Measurements from ENCODE around the gene TAOK2. TPM values are rescaled to one million over a fixed set of nuclear protein-coding genes. Genes with fewer than 3 reads are reported as not detected.

The TAOK2 gene
- total and polyA plus RNA-seq, 8 donors = 12.5 to 135 (median 34.3) TPM

GRCh38 chr16:29983420-29984136 lies 9.9 kb downstream of the TAOK2 start:
- Histone ChIP-seq H3K9me3 (no peaks in the 10 kb centered on the region), H3K4me3 (no peak overlapping the region), H3K27me3 (no peaks in the 10 kb centered on the region), H3K36me3 (peaks cover 96 to 100% (median 100%) of the 10 kb centered on the region in 4 donors), H3K27ac (no peak overlapping the region), H3K4me1 (peaks cover 0 to 11% (median 0%) of the 10 kb centered on the region in 4 donors)
- TF ChIP-seq CTCF (IDR thresholded peaks at IDR 0.05) = no peak
- TF ChIP-seq POLR2AphosphoS5 (IDR thresholded peaks at IDR 0.05) = no peak
- TF ChIP-seq EP300 (IDR thresholded peaks at IDR 0.05) = no peak
- TF ChIP-seq POLR2A (IDR thresholded peaks at IDR 0.05) = no peak
- intact Hi-C loops (cut with DNase I; ENCODE audit: low total_unique reads) = no loop called here
- DNase-seq = no peak
- 80 to 94% (median 86%) methylated on average over 12 of the region's 12 CpGs for WGBS, 5 donors

- DNase-seq = no peak
- intact Hi-C loops (cut with DNase I; ENCODE audit: low total_unique reads) = no loop called here
- peaks cover 0 to 12% (median 0%) of the 10 kb centered on the region in 4 donors for H3K4me1 ChIP-seq
- TF ChIP-seq POLR2A (IDR thresholded peaks at IDR 0.05) = no peak
- WGBS, 5 donors = 74 to 87% (median 84%) methylated on average over 6 of the region's 6 CpGs
- no peak overlapping the region for H3K4me3 ChIP-seq
- no peaks in the 10 kb centered on the region for H3K9me3 ChIP-seq
- H3K36me3 ChIP-seq = peaks cover 91 to 100% (median 100%) of the 10 kb centered on the region in 4 donors
- H3K27ac ChIP-seq = no peak overlapping the region
- no peaks in the 10 kb centered on the region for H3K27me3 ChIP-seq
Measured at GRCh38 chr16:29984137-29984763, 10.6 kb downstream of the TAOK2 start.

- no peak for DNase-seq
- TF ChIP-seq POLR2A (IDR thresholded peaks at IDR 0.05) (no peak), EP300 (IDR thresholded peaks at IDR 0.05) (no peak), POLR2AphosphoS5 (IDR thresholded peaks at IDR 0.05) (no peak), CTCF (IDR thresholded peaks at IDR 0.05) (no peak)
- Histone ChIP-seq H3K27ac (no peak overlapping the region), H3K4me3 (no peak overlapping the region), H3K27me3 (no peaks in the 10 kb centered on the region), H3K4me1 (peaks cover 0 to 16% (median 0%) of the 10 kb centered on the region in 4 donors), H3K36me3 (peaks cover 89 to 100% (median 100%) of the 10 kb centered on the region in 4 donors), H3K9me3 (no peaks in the 10 kb centered on the region)
- intact Hi-C loops (cut with DNase I; ENCODE audit: low total_unique reads) = no loop called here
- WGBS, 5 donors = 87 to 93% (median 91%) methylated on average over 5 of the region's 5 CpGs
Measured at GRCh38 chr16:29984764-29985147, 11.1 kb downstream of the TAOK2 start.

- 93 to 96% (median 94%) methylated on average over 28 of the region's 28 CpGs for WGBS, 5 donors
- no peak overlapping the region for H3K27ac ChIP-seq
- H3K27me3 ChIP-seq = no peaks in the 10 kb centered on the region
- TF ChIP-seq POLR2AphosphoS5 (IDR thresholded peaks at IDR 0.05) = no peak
- TF ChIP-seq CTCF (IDR thresholded peaks at IDR 0.05) = no peak
- no peak for TF ChIP-seq POLR2A (IDR thresholded peaks at IDR 0.05)
- TF ChIP-seq EP300 (IDR thresholded peaks at IDR 0.05) = no peak
- H3K36me3 ChIP-seq = peaks cover 86 to 100% (median 100%) of the 10 kb centered on the region in 4 donors
- H3K4me1 ChIP-seq = peaks cover 0 to 11% (median 0%) of the 10 kb centered on the region in 4 donors
- H3K4me3 ChIP-seq = no peak overlapping the region
- intact Hi-C loops (cut with DNase I; ENCODE audit: low total_unique reads) = no loop called here
- no peaks in the 10 kb centered on the region for H3K9me3 ChIP-seq
- DNase-seq = no peak
Measured at GRCh38 chr16:29985271-29985811, 11.7 kb downstream of the TAOK2 start.
